ENCODE measurements around the gene CPED1.

DNA sequence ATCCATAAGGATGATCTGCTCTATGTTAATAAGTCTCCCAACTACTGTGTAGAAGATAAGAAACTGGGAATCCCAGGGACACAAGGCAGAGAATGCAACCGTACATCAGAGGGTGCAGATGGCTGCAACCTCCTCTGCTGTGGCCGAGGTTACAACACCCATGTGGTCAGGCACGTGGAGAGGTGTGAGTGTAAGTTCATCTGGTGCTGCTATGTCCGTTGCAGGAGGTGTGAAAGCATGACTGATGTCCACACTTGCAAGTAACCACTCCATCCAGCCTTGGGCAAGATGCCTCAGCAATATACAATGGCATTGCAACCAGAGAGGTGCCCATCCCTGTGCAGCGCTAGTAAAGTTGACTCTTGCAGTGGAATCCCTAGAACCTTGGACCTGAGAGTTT is 350.6 kb downstream of the CPED1 start:
- no peak for TF ChIP-seq EP300 (IDR thresholded peaks at IDR 0.05)
- TF ChIP-seq CTCF (IDR thresholded peaks at IDR 0.05) = no peak
- no peak for TF ChIP-seq POLR2AphosphoS5 (IDR thresholded peaks at IDR 0.05)
